Left lobe of liver (tissue), 2 donors: ENCODE measurements around the gene PRDM10. TPM values are rescaled to one million over a fixed set of nuclear protein-coding genes. Genes with fewer than 3 reads are reported as not detected.
A peak's percentile ranks its signal among the peaks of the same experiment; 100 is the strongest.

Source experiments
- ATAC-seq: fragments of 200-7000 bp; cut with Tn5 transposase; one replicate; pipeline ENCODE4 v1.9.1; 2020; ENCODE audit warnings: mild to moderate bottlenecking, moderate library complexity
- DNase-seq: peaks from one replicate; pipeline ENCODE4 v3.0.0-alpha.2; 2020; ENCODE audit warnings: low spot score
- total RNA-seq: library from RNA; stranded (reverse); gene quantifications from one replicate; pipeline ENCODE4 v1.2.1, GENCODE V29; 2021
- donor health status: DM: no; HTN: no; CAD: no; lungs with moderate emphysema.
- donor health status: DM: no; HTN: yes; CAD: no.

Gene PRDM10
- total RNA-seq, 1 donor from 2014 or later, result 5.8 TPM

DNA sequence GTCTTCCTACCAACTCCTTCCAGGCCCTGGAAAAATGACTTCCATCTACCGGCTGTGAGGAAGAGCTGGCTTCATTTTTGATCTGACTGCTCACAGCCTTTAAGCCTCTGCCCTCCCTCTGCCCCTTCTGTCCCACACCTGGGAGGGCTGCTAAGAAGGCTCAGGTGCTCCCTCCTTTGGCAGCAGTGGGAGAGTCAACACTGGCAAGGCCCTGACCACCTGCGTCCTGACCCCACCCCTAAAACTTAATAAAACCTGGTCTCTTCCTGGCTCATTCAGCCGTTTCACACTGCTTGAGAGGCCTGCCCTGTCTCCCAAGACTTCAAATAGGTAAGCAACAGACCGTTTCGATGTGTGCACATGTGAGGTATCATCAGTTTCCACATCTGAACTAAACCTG is 55.2 kb downstream of the PRDM10 start:
- no peak for ATAC-seq
- DNase-seq, result no peak

DNA sequence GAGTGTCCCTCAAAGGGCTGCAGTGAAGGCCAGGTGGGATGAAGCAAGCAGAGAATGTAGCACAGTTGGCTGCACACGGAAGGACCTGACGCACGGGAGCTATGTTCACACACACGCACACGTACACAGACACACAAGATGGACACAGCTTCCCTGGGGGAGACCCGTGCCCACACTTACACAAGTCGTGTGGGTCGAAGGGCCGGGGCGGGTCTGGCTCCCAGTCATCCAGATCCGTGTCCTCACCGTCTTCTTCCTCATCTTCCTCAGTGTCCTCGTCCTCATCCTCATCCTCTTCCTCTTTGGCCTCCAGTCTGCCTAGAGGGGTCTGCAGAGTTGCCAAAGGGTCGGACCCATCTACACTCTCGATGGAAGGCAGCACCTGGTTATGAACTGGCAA is 55.7 kb downstream of the PRDM10 start:
- ATAC-seq (no peak), DNase-seq (no peak)

DNA sequence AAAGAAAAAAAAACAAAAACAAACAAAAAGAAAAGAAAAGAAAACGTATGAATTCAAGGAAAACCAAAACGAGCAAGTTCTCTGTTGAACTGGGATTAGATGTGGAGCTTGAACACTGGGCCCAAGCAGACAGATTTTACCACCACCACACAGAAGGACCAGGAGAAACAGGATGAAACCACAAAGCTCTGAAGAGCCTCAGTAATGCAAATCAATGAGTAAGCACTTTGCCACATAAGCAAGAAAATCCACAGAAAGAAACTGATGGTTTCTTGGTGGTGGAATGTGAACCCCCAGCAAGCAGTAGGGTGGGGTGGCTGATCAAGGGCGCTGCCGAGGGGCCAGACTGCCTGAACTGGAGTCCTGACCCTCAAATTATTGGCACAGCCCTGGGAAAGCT is 56.4 kb downstream of the PRDM10 start:
- no peak for ATAC-seq
- no peak for DNase-seq

DNA sequence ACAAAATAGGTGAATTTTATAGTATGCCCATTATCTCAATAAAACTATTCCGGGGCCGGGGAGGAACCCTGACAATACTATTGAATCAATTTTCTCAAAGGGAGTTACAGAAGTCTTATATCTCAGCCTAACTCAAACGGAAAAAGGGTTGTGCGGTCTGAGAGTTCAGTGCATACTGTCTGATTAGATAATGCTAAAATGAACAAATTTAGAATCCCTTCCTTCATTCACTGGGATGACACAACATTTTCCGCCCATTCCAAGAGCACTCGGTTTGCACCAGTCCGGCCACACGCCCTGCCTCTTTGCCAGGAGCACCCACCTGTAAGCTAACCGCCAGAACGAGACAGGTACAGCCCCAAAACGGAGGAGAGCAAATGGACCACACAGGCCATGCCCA is 57.3 kb downstream of the PRDM10 start:
- DNase-seq (no peak), ATAC-seq (no peak)

DNA sequence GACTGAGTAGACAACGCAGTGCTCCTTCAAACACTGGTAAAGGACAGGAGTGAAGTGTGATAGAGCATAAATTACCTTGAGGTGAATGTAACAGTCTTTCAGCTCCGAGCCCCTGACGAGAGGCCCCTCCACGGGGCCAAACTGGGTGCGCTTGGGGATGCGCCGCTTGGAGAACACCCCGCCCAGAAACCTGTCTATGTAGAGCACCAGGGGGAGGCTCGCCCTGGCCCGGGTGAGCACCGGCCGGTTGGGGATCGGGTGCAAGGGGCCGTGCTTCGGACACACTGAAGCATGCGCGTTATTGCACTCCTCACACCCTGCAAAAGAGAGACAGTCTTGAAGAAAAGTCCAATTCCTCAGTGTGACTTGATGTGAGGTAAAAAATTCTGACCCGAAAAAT is 57.9 kb downstream of the PRDM10 start:
- ATAC-seq, result no peak
- DNase-seq, result no peak

DNA sequence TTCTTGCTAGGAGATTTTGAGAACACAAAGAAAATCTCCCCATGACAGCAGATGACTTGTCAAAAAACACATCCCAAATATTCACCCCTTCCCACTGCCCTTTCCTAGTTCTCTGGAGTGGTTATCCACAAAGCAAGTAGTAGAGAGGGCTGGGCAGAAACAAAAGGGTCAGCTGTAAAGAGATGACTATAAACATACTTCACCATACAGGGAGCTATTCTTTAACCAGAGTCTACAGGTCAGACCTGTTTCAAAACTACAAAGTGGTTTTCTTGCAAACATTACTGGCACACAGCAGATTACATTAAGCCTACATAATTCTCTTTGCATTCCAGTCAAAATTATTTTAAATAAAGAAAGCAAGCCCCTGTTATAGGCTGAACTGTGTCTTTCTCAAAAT is 59.6 kb downstream of the PRDM10 start:
- peak; percentile 51 for ATAC-seq

DNA sequence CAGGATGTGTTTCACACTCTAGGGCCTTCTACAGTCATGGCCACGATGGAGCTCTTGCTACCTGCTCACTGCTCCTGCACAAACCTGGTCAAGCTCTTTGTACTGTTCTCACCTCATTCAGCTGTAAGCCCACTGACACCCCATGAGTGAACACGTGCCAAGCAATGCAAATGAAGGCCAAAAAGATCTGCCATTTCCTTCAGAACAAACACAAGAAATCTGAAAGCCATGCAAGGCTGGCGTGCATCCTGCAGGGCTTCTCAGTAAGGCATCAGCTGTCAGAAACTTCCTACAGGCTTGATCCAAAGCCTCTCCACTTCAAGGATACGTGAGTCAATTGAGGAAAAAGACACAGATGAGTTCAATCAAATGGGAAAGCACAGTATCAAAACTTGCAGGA is 63.1 kb downstream of the PRDM10 start:
- DNase-seq (no peak), ATAC-seq (no peak)

More for the DNA sequence above, 59.6 kb downstream of the PRDM10 start:
- DNase-seq, result no peak

DNA sequence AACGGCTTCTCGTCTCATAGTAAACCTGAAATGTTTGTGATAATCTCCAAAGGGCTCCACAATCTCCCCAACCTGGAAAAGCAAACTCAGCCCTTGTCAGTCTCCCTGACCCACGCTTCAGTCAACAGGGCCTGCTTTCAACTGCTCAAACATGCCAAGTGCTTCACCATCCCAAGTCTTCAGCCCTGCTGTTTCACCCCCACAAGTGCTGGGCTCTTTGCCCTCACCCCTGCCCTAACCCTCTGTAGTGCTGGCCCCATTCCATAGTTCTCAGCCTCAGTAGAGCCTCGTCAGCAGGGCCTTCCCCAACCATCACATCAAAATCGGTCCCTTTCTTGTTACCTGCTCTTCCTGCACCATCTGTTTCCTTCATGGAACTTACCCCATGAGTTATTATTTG is 63.9 kb downstream of the PRDM10 start:
- ATAC-seq, result no peak
- DNase-seq, result no peak

DNA sequence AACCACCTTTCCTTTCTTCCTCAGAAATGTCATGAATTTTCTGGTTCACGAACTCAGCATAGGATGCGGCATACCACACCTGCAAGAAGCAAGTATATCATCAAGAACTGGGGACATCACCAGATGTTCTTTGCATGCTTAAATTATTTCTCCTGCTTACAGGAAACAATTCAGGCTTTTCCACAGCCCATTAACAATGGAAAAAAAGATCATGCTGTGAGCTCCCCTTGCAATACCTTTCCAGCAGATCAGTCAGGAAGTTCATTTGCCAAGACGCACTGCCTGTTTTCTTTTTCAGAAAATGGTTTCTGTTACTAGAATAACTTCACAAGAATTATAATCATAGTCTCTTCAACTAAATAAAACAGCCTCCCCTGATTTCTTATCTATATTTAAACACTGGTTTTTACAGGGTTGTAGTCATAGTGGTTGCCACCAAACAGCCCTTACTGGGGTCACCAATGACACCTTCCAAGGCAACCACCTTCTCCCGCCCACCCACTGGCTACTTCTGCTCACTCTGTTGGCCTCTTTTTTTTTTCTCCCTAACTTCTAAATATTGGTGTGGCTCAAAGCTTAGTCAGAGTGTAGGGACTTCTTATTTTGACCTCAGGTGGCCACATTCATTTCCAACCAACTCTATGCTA is 64.9 kb downstream of the PRDM10 start:
- DNase-seq, result no peak
- no peak for ATAC-seq

DNA sequence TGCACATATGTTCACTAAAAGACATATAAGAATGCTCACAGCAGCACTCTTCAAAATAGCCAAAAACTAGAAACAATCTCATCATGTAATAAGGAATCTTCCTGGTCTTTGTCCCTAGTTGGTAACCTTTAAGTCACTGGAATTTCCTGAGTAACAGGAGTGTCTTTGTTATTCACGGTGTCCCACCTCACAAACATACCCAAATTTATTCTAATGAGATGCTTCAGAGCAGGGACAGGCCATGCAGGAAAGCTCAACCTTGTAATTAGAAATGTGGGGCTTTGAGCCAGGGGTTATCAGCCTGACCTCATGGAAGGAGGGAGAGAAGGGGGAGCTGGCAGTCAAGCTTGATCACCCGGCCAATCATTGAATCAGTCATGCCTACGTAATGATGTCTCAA is 66.9 kb downstream of the PRDM10 start:
- no peak for ATAC-seq
- no peak for DNase-seq

DNA sequence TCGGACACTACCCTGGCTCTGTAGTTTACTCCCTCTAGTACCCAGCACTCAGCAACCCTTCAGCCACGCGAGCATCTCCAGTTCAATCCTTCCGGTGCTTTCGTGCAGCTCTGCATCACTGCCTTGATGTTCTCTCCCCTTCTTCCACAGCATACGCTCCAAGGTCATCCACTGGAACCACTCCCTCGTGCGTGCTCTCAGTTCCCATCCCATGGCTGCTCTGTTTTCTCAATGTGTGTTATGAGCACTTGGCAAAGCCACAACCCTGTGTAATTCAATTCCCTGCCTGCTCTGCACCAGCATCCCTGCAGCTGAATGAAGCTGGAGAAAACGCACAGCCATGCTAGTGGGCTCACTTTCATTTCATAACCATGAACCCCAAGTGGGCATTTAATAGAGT is 68.7 kb downstream of the PRDM10 start:
- ATAC-seq (no peak), DNase-seq (no peak)

DNA sequence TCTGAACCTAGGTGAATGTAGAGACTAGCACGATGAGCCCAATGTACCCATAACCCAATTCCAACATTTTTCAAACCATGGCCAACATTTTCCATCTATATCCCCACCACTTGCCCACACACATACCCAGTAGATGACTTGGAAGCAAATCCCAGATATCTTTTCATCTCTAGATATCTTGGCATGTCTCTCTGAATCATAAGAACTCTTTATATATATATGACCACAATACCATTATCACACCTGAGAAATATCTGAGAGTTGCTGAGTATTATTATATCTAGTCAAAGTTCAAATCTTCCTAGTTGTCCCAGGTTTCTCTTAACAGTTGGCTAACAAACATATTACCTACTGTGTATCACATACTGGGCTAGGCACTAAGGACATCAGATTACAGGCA is 69.4 kb downstream of the PRDM10 start:
- ATAC-seq, result no peak
- no peak for DNase-seq

DNA sequence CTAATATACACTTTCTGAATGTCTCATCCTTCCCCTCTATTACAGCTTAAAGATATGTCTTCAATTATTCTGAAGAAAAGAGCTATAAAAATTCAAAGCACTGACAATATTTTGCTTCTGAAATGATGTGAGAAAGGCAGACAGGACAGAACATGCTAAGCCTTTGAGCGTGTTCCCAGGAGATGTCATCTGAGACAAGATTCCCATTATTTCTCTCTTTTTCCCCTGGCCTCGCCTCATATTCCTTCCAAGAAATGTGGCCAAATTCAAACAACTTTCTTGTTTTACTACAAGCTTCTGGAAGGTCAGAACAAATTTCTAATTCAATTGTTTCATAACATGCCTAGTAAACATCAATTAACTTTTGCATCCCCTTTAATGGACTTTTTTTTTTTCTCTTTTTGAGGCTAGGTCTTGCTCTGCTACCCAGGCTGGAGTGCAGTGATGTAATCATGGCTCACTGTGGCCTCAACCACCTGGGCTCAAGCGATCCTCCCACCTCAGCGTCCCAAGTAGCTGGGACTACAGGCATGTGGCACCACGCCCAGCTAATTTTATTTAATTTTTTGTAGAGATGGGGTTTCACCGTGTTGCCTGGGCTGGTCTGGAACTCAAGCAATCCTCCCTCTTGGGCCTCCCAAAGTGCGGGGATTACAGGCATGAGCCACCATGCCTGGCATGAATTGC is 70.1 kb downstream of the PRDM10 start:
- ATAC-seq (no peak), DNase-seq (no peak)

DNA sequence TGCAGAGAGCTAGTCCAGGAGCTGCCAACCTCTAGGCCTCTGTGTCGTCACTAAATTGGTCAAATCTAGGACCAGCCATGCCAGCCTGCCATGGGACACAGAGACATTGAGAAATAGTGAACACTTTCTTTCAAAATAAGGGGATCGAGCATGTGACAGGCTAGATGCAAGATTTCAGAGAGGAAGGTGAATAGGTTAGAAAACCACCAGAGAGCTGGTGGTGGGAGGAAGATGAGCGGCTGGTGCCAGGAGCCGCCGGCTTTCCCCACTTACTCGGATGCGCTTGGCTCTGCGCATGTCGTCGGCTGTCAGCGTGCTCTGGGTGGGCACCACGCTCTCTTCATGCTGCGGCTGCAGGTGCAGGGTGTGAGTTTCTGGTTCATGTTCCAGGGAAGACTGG is 71.9 kb downstream of the PRDM10 start:
- ATAC-seq, result no peak
- no peak for DNase-seq

DNA sequence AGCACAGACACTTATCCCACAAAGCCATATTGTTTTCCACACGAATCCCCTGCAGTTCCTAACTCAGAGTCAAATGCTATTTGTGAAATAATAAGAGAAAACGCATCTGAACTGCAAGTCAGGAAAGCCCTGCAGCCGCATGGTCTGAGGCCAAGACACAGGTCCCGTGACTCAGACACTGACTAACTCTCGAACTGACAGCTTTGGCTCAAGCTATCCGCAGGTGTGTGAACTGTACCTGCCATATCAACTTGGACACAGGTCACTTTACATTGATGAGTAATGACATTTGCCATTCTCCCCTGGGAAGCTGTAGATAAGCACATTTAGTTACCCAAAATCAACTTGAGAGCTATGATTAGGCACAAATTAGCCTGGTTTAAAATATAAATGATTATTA is 72.3 kb downstream of the PRDM10 start:
- no peak for ATAC-seq
- DNase-seq, result no peak

DNA sequence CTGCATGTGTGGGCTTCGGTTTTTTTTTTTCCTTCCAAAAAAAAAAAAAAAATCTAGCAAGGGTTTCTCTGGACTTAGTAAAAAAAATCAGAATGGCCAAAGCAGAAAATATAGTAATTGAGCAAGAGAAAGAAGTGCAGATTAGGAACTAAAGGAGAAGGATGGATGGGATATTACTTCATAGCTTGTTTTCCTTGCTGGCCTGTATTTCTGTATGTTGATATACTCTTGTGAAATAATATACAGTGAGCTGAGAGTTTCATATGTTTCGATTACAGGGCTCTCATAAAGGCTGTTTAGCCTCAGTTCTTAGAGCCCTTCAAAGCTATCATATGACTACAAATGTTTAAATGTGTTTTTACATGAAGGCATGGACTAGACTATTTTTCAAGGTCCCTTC is 72.9 kb downstream of the PRDM10 start:
- no peak for ATAC-seq

DNA sequence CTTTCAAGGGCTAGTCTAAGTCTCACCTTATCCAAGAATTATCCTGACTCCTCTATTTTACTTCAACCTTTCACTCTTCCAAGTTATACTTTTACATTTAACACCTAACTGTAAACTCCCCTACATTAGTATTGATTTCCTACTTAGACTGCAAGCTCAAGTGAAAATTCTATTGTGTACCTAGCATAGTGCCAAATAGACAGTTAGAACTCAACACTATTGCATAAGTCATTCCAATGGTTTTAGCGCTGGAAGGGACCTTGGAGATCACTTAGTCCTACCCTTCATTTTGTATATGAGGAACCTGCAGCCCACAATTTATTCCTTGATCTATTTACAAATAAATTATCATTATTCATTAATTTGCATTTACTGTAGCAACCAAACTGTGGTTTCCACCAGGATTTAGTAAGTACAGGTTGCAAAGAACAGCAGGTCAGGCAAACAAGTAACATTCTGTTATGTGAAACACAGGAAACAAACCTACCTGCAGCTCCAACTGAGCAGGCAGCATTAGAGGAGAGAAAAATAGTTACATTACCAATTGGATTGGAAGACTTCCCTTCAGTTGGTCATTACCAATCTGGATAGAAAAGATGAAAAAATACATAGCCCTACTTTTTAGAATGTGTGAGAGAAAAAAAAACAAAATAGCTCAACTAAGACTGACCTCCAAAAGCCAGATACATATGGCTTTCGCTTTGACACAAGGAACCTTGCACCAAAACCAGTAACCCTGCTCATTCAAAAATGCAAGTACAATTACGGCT is 73.5 kb downstream of the PRDM10 start:
- ATAC-seq, result peak; percentile 68
- DNase-seq, result no peak

More for the DNA sequence above, 72.9 kb downstream of the PRDM10 start:
- DNase-seq, result no peak

DNA sequence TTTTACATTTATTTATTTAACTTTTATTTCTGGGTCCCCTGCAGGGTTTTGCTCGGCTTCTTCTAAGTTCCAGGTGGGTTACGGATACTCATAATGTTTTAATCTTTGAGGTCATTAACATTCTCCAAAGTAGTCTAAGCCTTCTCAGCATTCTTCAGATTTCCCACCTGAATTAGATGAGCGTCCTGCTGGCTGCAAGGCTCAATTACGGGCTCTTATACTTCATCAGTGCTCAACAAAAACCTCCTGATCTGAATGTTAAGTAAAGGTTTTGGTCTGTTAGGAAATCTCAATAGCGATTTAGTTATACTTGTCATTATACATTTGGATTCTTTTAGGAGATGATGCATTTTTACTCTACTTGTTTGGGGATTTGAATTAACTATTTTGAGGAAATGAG is 80.0 kb downstream of the PRDM10 start:
- DNase-seq (no peak), ATAC-seq (no peak)

DNA sequence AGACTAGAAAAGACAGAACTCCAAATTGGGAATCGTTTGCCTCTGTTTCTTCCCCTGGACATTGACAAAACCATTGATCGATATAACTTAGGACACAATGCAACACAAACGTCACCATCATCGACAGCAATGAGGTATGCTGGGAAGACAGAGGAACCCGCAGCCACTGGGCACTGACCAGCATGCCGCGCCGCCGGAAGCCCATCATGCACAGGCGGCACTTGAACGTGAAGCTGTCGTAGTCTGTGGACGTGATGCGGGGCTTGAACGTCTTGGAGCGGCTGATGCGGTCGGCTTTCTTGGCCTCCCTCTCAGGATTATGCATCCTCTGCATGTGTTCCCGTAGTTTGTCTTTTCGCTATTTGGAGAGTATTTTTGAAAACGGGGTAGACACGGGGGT is 84.3 kb downstream of the PRDM10 start:
- ATAC-seq (no peak), DNase-seq (no peak)

DNA sequence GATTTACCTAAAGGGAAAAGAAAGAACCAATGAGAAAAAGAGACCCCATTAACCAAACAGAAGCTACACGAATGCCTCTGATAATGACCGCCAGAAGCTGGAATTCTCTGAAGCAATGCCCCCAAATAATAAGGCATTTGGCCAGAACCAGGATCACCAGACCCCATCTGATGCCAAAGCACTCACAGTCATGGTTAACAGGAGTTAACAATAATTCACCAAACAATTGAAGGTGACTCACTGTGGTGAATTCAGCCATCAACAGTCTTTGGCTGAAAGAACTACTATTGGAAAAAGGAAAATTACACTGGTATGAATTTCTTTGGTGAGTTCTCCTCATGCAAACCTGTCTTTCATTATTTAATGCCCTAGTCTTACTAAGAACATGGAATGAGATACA is 85.4 kb downstream of the PRDM10 start:
- ATAC-seq, result no peak
- DNase-seq, result no peak

DNA sequence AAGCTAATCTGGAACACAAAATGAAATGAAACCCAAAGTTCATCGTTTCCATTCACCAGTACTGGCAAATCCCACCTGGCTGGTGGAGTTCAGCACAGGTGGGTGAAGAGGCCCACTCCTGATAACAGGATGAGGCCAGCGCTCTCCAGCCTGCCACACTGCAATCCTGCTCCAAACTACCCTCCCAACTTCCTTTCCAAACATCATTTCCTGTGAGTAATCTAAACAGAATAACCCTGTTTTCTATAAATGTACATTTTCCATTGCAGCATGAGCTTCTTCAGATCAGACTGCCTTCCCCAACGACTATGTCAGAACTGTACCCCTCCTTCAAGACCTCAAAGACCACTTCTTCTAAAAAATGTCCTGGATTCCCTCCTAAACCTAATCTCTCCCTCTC is 91.3 kb downstream of the PRDM10 start:
- ATAC-seq, result no peak
- no peak for DNase-seq

DNA sequence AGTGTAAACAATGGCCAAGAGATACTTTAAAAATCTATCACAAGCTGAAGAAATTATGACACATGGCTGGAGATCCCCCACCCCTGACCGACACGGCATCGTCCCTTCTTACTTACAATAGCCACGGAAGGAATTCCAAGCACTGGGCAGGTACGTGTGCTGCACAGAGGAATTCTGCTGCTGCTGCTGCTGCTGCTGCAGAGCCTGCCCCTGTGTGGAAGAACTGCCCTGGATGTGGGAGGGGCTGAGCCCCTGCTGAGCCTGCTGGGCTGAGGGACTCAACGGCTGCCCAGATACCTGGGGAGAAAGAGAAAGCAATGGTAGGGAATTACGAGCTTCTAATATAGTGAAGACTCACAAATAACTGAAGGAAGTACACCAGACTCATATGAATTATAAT is 92.3 kb downstream of the PRDM10 start:
- no peak for ATAC-seq
- no peak for DNase-seq
